Tongue (tissue), 2 donors: ENCODE measurements around the gene CPAMD8. TPM values are rescaled to one million over a fixed set of nuclear protein-coding genes. Genes with fewer than 3 reads are reported as not detected.
"Not testable (repeated sequence)": the region's sequence is repeated elsewhere in the genome, so short reads cannot be mapped to it uniquely, and the experiment has no call there.

ENCODE experiments used
- DNase-seq: peaks from one replicate; pipeline ENCODE4 v3.0.0-alpha.2; 2015
- total RNA-seq: library from RNA; depleted of rRNA; stranded (reverse); fragments of >200 nt; gene quantifications from one replicate; pipeline ENCODE4 v1.2.3, GENCODE V29; 2014

The CPAMD8 gene
- total RNA-seq, 1 donor from 2014 or later: 6.2 TPM

GRCh38 chr19:16891696-16892382 lies 134.8 kb downstream of the CPAMD8 start:
- DNase-seq: no peak

GRCh38 chr19:16890461-16891184 lies 136.0 kb downstream of the CPAMD8 start:
- DNase-seq: no peak

DNA sequence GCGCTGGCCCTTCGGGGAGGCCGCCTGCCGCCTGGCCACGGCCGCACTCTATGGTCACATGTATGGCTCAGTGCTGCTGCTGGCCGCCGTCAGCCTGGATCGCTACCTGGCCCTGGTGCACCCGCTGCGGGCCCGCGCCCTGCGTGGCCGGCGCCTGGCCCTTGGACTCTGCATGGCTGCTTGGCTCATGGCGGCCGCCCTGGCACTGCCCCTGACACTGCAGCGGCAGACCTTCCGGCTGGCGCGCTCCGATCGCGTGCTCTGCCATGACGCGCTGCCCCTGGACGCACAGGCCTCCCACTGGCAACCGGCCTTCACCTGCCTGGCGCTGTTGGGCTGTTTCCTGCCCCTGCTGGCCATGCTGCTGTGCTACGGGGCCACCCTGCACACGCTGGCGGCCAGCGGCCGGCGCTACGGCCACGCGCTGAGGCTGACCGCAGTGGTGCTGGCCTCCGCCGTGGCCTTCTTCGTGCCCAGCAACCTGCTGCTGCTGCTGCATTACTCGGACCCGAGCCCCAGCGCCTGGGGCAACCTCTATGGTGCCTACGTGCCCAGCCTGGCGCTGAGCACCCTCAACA lies 136.6 kb downstream of the CPAMD8 start:
- no peak for DNase-seq

GRCh38 chr19:16889366-16889882 lies 137.2 kb downstream of the CPAMD8 start:
- no peak for DNase-seq

- peak; percentile 41 for DNase-seq
Measured at GRCh38 chr19:16888629-16889365, 137.8 kb downstream of the CPAMD8 start, which contains the start of gene F2RL3. Gene F2RL3, plus strand, starts transcription at chr19:16888999. Its CDS starts 191 bp downstream, at chr19:16889190.

DNA sequence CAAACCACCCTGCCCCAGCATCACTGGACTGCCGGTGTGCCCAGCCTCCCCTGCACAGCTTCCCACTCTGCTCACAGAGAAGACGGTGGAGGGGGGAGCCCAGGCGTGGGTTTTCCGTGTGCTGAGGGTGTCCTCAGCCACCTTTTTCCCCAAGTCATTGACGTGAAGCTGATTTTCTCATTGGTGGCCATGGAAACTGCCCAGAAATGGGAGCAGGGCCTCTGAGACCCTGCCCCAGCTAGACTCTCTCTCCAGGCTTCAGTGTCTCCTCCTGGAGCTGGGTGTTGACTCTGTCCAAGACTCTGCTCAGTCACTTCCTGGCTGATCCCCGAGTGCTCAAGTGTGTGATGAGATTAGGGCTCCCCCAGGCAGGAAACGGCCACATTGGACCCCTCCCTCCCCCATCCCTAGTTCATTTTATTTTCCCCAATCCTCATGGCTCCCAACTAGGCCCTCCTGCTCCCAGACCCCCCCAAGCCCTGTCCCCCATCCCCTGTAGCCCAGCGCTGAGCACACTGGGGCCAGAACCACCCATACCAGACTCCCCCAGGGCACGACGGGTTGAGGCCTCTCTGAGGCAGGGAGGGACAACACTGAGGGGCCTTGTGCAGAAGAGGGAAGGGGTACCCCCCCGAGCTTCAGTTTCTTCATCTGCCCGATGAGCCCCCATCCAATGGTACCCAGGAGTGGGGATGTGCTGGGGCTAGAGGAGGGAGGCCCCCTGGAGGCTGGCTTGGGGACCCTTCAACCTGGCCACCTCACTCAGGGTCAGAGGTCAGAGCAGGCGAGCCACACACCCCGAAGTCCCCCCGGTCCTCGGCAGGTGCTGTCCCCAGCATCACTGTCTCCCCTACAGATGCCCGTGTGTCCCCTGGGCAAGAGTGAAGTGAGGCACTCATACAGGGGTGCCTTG lies 139.0 kb downstream of the CPAMD8 start:
- DNase-seq: no peak

GRCh38 chr19:16886305-16886880 lies 140.2 kb downstream of the CPAMD8 start:
- no peak for DNase-seq

- DNase-seq: no peak
Measured at GRCh38 chr19:16885166-16885565, 141.4 kb downstream of the CPAMD8 start.

DNA sequence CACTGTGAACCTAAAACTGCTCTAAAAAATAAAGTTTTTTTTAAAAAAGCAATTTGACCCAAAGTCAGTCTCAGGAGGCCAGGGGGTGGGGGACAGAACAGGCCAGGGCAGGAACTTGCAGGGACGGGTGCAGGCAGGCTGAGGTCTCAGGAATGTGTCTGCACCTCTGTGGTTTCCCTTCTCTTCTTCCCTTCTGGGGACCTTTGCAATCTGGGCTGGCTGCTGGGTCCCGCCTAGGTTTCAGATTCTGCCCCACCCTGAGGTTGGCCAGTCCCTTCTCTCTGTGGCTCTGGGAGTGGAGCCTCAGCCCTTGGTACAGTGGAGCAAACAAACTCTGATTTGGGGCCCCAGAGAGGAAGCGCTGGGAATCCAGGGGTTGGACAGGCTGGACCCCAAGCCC lies 143.1 kb downstream of the CPAMD8 start:
- DNase-seq: no peak

GRCh38 chr19:16882146-16882545 lies 144.5 kb downstream of the CPAMD8 start:
- DNase-seq: no peak

GRCh38 chr19:16880884-16881554 lies 145.6 kb downstream of the CPAMD8 start:
- DNase-seq: no peak

GRCh38 chr19:16878181-16878965 lies 148.2 kb downstream of the CPAMD8 start:
- DNase-seq: no peak

GRCh38 chr19:16877581-16877980 lies 149.0 kb downstream of the CPAMD8 start:
- DNase-seq: no peak

DNA sequence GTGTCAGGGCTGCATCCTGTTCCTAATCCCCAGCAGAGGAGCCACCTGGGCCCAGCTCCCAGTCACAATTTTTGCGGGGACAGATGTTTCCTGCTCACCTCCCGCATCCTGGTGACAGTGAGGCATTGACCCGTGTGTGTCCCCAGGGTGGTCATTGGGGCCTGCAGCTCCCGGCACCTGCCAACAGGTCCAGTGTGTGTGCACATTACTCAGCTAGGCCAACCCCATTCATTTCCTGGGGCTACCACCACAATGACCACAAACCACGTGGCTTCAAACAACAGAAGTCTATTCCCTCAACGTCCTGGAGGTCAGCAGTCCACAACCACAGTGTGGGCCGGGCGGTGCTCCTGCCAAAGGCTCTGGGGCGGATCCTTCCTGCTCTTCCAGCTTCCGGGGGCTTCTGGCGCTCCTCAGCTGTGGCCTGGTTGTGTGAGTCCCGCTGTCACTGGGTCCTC lies 149.7 kb downstream of the CPAMD8 start:
- DNase-seq: no peak

GRCh38 chr19:16875584-16876555 lies 150.7 kb downstream of the CPAMD8 start:
- DNase-seq: no peak

DNA sequence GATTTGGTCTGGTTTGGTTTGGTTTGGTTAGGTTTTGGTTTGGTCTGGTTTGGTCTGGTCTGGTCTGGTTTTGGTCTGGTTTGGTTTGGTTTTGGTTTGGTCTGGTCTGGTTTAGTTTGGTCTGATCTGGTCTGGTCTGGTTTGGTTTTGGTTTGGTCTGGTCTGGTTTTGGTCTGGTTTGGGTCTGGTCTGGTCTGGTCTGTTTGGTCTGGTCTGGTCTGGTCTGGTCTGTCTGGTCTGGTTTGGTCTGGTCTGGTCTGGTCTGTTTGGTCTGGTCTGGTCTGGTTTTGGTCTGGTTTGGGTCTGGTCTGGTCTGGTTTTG lies 151.7 kb downstream of the CPAMD8 start:
- not testable (repeated sequence) for DNase-seq

DNA sequence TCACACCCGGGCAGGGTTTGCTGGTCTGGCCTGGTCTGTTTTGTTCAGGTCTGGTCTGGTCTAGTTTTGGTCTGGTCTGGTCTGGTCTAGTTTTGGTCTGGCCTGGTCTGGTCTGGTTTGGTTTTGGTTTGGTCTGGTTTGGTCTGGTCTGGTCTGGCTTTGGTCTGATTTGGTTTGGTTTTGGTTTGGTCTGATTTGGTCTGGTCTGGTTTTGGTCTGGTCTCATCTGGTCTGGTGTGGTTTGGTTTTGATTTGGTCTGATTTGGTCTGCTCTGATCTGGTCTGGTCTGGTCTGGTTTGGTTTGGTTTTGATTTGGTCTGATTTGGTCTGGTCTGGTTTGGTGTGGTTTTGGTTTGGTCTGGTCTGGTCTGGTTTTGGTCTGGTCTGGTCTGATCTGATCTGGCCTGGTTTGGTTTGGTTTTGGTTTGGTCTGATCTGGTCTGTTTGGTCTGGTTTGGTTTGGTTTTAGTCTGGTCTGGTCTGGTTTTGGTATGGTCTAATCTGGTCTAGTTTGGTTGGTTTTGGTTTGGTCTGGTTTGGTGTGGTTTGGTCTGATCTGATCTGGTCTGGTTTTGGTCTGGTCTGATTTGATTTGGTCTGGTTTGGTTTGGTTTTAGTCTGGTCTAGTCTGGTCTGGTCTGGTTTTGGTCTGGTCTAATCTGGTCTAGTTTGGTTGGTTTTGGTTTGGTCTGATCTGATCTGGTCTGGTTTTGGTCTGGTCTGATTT lies 152.2 kb downstream of the CPAMD8 start:
- DNase-seq: no peak

- no peak for DNase-seq
Measured at GRCh38 chr19:16873594-16873993, 153.0 kb downstream of the CPAMD8 start.
